GM19468 (cell line): ENCODE results near the gene STIP1.

ENCODE experiments used
- ATAC-seq: cut with Tn5 transposase; IDR thresholded peaks from one replicate; pipeline ENCODE4 v1.9.1; 2021; ENCODE audit warnings: mild to moderate bottlenecking, moderate library complexity, moderate number of reproducible peaks; ENCODE audit not compliant: unreplicated experiment; ENCODE audit errors: extremely low read depth

The STIP1 gene

DNA sequence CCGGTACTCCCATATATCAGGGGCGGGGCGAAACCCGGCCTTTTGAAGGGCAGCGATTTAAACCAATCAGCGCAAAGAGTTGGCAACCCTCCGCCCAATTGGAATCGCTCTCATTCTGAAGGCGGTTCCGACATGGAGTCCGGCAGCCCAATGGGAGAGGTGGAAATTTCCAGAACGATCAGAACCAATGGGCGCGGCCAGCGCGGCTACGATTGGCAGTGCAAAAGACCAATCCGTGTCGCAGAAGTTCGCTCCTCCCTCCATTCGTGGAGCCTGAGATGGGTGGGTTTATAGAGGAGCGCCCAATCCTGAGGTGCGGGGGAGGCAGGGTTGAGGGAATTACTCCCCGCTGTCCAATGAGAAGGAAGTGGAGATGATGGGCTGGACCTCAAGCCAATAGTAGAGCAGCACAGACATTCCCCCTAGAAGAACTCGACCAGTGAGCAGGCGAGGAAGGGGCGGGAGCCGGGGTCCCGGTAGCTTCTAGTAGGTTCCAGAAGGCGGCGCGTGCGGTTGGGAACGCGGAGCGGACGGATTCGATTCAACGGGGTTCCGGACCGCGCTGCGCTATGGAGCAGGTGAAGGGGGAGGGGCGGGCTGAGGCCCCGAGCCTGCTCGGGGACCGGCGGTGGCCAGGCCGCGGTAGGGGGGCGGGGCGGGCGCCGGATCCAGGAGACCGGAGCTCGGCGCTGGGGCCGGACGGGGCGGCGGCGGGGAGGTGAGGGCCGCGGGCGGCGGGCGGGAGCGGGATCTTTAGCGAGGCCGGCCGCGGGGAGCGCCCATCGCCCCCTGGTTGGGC lies at the start of gene STIP1:
Gene STIP1 (plus strand): TSS at position 479 of the 799 bp plus-strand sequence. CDS start 91 bp downstream, at position 570.
- ATAC-seq = peak; percentile 82

DNA sequence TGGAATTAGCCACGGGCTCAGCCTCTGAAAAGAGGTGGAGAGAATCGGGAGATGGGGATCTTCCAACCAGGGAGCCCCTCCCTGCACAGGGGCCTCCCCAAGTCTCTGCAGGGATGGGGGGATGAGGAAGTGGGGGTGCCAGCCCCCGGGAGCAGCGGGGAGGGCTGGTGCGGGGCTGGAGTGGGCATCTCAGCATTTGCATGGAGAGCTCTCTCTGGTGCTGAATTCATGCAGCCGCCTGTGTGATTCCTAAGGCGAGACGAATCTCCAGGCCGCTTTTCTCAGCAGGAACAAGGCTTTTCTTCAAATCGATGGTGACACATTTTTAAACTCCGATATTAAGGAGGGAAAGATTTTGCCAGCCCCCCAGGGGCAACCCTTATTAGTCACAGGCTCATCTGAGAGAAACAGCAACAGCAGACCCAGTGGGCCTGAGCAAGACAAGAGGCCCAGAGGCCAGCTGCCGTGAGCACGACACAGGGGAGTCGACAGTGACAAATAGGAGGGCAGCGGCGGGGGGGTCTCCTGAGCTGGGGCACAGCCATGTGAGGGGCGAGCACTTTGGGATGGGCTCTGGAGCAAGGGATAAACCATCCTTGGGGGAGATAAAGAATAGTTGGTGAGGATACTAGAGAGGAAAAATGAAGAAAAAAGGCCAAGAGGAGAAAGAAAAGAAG lies 49.1 kb upstream of the STIP1 start:
- ATAC-seq = no peak

DNA sequence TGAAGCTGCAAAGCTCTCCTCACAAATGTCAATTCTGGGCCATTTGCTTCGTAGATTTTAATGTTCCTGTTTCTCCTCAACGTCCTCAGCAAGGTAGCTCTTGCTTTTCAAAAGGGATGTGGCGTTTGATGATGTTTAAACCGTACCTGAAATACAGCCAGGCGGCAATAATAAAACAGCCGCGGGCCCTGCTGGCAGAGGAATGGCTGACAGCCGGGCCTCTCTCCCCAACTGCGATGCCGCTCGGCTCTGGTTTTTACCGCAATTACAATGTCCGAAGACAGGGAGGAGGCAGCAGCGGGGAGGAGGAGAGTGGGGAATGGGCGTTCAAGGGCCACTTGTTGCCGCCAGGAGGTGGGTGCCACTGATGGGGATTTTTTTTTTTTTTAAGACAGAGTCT lies 47.6 kb upstream of the STIP1 start:
- ATAC-seq = no peak

DNA sequence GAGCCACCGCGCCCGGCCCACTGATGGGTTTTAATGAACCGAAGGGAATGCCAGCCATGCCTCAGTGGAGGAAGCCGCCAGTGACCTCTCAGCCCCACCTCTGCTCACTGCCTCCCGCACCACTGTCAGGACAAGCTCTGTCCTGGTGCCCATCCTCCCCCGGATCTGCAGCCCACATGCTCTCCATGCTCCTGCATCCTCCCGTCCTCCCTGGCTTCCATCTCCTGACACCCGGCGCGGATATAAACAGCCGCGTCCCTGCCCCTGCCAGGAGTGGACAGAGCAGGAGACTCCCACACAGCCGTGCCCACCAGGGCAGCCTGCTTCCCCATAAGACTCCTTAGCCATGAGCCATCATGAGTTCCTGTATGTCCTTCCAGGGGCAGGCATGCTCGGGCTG lies 46.9 kb upstream of the STIP1 start:
- ATAC-seq = no peak

DNA sequence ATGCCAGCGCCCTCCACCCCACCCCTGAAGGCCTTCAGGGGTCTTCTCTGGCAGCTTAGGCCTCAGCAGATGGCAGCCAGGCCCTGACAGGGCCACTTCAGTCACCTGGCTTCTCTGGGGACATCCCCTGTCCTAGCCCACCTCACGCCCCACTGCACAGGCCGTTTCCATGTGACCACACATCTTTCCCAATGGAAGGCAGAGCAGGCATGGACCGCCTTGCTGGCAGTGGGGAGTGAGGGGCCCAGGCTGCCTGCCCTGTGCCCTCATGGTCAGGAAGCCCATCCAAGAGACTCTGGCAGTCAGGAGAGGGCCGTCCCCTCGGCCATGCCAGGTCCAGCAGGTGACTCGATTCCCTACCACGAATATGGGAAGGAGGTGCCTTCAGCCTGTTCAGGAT lies 45.9 kb upstream of the STIP1 start:
- ATAC-seq = no peak

DNA sequence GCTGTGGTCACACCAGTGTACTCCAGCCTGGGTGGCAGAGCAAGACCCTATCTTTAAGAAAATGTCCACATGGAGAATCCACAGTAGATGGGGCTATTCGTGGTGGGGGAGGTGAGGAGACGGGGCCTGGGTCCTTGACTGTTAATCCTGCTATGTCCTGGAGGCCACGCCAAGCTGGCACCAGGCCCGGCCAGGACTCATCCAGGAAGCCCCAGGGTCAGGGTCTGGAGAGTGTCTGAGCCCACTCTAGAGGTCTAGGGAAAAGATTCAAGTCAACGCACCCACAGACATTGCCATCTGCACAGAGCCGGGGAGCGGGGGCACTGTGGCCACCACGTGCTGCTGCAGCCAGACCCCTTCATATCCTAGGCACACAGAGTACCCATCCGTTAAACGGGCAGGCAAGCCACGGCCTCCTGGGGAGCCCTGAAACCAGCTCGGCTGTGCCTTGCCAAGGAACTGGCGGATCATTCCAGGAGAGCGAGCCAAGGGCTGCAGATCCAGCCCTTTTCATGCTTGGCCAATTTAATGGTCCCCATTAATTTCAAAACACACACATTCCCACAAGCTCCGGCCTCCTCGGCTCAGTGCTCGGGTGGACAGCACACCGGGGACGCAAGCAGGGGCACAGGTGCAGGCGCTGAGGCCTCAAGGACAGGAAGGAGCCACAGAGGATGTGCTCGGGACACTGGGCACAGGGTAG lies 44.7 kb upstream of the STIP1 start:
- ATAC-seq = no peak

DNA sequence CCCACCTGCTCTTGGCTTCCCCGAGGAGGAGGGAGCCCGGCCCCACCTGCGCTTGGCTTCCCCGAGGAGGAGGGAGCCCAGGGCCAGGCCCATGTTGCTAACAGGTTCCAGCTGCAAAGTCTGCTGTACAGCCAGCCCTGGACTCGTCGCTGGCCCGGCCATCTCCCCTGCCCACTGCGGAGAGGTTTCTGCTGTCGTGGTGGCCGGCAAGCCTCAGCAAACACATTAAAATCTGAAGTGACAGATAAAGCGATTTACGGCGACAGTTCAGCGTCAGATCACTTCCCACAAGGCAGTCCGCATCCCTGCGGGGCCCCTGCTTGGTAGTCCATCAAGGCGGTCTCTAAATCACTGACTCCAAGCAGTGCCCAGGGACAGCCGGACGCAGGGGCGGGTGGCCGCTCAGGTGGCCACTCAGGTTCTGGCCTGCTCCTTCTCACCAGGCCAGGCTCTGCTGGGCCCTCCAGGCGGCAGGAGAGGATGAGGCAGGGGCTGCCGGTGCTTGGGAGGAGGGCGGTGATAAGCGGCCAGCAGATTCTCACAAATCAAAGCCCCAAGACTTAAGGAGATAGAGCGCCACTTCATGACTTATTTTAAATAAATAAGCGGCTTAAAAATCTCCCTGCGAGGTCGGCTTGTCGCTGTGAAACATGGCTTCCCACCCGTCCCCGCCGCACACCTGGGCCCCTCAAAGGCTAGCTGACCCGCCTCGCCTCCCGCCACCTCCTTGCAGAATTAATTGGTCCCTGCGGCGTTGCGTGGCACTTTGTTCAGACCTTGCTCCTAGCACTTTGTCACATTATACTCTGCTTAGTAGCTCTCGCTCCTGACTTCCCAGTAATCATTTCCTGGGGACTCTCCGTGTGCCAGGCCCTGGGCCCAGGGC lies 41.1 kb upstream of the STIP1 start:
- ATAC-seq = no peak

DNA sequence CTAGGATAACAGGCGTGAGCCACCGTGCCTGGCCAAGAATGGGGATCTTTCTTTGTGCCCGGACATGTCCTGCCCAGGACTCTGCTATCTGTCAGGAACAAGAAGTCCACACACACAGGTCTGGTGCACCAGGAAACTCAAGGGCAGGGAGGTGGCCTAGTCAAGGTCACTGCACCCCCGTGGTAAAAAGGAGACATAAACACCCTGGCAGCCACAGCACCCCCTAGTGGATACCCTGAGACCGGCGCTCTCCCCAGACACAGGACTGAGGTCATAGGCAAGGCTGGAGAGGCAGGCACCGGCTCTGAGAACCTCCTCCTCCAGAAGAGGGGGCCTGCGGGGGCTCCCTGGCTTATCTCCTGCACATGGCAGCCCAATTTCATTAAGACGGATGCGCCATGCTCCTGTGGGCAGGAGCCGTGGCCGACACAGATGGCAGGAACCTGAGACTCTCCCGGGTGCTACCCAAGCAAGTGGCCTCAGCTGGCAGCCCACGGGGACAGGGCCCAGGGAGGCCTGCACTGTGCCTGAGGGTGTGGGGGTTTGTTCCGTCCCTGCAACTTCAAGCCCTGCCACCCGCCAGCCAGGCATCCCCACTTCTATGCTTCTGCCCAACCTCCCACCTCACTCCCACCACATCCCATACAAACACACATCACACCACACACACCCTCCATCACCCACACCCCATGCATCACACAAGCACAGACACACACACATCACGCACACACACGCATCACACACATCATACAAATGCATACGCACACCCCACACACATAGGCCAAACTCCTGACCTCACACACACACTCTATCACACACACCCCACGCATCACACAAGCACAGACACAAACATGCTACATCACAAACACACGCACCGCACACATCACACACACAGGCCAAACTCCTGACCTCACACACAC lies 39.7 kb upstream of the STIP1 start:
- no peak for ATAC-seq

DNA sequence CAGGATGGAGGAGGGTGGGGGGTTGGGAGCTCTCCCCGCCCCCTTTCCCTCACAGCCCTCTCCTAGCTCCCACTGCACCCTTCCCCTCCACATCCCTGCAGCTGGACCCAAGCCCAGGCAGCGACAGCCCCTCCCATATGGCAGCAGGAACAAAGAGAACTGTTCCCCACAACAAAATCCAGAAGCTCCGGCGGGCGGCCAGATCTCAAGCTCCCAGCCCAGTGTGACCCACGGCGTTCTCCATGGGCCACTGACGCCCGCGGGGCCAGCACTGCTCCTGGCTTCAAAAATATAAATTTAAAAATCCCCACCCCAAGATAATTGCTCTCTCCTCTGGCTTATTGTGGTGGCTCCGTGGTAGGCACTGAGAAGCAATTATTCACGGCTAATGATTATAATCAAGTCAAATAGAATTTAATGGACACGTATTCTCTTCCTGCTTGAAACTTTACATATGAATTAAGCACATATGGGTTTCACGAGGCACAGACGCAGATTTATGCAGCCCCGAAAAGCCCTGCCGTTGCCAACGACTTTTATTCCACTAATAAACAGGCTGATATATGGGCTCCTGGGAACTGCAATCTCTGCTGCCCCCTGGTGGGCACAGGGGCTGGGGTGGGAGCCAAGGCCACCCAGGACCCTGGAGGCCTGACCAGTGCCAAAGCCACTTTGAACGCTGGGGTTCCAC lies 37.6 kb upstream of the STIP1 start:
- no peak for ATAC-seq

DNA sequence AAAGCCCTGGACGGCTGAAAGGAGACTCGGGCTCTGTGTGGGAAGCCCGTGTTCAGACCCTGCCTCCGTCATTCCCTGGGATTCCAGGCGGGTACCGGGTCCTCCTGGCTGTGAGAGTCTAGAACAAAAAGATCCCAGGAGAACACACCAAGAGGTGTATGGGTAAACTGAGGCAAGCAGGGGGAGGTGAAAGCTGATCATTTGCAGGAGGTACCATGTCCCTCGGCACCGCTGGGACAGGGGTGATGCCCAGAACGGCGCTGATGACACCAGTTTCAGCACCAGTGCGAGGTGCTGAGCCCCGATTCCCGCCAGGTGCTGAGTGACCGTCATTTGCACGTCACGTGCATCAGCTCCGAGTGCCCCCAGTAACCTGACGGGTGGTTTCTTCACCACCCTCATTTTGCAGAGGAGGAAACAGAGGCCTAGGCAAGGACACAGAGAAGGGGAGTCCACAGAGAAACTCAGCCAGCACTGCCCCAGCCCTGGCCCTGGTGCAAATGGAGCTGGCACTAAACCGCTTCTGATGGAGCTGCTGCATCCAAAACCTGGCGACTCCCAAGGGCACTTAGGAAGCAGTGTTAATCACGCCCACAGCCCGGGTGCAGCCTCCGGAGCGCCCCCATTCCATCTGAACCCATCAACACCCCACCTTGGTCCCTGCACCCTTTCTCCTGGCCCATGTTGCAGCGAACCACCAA lies 36.9 kb upstream of the STIP1 start:
- no peak for ATAC-seq

DNA sequence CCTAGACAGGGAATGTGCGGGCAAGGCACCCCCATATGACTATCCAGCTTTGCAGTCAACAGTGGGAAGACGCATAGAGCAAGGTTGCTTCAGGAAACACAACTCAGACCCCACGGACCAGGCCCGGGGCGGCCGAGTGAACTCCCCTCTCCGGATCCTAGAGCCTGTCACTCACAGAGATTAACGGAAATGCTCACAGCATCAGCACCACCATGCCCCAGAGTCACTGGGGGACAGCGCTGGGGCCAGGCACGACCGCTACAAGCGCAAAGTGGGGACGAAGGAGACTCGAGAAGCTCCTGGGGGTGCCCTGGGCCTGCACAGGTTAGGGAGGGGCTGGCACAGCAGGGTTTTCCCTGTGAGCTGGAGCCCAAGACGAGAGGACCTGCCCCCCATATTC lies 35.9 kb upstream of the STIP1 start:
- ATAC-seq = no peak

DNA sequence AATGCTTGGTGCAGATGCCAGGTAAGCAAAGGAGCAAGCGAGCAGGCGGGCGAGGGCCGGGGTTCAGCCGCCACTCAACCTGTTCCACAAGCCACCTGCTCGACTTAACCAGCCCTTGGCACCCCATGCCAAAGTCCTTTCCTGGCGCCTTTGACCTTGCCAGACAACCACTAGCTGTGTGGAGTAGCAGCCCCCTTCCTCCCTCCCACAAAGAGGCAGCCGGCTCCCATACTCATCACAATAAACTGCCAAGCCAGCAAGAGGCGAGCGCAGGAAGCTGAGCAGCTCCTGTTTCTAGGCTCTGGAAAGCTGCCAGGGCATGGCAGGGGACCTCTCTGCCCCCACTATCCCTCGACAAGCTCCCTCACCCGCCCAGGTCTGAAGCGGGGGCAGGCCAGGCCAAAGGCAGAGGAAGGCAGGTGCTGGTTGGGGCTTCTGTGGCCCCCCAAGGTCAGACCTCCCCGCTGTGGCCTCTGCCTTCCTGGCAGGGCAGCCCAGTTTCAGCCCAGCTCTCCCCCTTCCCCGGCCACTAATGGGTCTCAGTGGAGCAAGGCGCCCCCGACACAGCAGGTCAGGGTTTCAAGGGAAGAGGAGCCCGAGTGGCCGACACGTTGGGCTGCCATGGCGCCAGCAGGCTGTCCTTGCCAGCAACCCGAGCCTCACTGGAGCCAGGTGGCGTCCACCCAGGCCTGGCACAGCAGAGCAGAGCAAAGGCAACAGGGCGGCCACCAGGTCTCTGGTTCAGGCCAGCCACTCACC lies 35.3 kb upstream of the STIP1 start:
- no peak for ATAC-seq

DNA sequence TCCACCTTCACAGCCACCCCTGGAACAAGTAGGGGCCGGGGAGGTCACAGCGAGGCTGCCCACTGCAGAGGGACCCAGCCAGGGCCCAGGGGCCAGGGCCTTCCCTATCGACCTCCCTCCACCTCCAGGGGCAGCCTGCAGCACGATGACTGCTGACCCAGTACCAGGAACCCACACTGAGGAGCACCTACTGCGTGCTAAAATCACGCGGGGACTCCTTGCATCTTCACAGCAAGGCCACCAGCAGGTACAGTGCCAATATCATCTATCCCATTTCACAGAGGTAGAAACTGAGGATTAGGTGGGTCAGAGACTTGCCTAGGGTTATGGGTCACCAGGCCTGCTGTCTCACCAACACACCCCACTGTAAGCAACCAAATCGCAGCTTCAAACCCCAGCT lies 34.6 kb upstream of the STIP1 start:
- no peak for ATAC-seq

DNA sequence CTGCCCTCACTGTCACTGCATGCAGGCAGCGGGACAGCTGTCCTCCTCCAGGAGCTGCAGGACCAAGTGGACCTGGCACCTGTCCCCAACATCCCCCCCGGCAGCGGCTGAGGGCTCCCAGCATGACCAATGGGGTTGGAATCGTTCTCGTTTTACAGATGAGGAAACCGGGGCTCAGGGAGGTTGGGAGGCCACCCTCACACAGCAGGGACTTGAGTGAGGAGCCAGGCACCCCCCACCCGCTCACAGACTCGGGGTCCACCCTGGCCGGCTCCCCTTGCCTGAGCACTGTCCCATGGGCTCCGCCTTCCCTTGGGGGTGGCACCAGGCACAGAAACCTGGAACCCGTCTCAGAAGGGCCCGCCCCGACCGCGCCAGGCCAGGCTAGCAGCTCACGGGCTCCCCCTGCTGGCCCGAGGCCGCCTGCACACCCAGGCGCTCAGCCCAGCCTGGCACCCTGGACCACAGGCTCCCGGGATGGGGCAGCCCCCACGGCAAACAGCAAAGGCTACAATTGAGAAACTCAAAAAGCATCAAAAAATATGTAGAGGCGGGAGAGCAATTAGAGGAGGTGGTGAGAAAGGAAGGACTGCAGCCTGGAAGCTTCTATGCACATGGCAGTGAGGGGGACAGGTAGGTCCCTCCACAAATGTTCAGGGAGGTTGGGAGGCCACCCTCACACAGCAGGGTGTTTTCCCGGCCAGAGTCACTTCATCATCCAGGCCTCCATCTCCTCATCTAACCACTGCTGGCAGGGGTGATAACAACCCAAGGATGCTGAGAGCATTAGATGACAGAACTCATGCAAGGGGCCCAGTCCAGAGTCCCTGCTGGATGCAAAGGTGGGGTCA lies 32.9 kb upstream of the STIP1 start:
- no peak for ATAC-seq

DNA sequence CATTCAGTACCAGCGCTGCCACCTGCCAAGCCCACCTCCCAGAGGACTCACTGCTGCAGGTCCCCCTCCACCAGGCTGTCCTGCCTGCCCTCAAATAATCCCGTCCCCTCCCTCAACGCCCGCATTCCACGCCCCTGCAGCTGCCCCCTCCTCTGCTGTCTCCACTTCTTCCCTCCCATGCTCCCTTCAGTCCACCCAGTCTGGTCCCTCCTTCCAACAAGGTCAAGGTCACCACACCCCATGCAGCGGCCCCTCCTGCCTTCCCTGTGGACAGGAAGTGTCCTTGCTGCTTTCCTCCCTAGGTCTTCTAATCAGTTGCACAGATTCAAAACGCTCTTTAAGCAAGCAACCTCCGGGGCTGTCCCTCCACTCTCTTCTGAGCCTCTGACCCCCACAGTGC lies 32.2 kb upstream of the STIP1 start:
- no peak for ATAC-seq

DNA sequence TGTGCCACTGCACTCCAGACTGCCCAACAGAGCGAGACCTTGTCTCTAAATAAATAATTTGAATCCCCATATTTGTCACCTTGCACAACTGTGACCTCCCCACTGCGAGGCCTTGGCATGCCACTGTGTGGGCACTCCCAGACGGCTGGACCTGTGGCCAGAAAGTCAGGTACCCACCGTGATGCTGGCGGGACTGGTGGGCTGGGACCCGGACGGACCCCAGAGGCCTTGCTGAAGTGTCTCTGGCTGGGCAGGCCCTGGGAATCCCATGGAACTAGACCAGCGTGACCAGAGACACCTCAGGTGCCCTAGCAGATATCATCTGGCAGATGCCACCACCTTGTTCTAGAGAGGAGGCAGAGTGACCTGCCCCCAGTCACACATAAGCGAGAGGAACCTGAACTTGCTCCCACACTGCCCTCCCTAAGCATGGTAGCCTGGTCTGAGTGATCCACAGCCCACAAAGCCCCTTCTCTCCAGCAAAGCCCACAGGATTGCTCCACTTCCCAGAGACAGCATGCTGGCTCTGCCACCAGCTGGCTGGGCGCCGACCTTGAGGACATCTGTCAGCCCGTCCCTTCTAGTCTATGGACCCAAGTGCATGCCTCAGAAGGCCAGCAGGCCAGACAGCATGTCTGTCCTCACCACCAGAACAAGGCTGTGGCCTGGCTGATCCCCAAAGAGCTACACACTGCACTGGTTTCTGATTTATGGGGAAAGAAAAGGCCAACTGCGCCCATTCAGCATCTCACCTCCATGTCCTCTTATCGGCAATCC lies 29.5 kb upstream of the STIP1 start:
- ATAC-seq = no peak
